Panc1 (cell line): ENCODE results near the gene SFSWAP. TPM values are rescaled to one million over a fixed set of nuclear protein-coding genes. Genes with fewer than 3 reads are reported as not detected.

Source experiments
- ATAC-seq: fragments of 200-7000 bp; cut with Tn5 transposase; 2 replicates; pipeline ENCODE4 v1.9.1; 2020; ENCODE audit warnings: mild to moderate bottlenecking, moderate library complexity
- BruUV-seq: library from RNA; stranded (reverse); fragments of 400-500 nt; replicated peaks from 2 replicates; lab custom pipeline; 2021; lab: Mats Ljungman, UMichigan
- CTCF ChIA-PET: fragments of 300-600 bp; sonication (Branson Sonifier 250); formaldehyde crosslinking; loops from one replicate; lab custom pipeline; 2022; ENCODE audit warnings: antibody characterized with exemption; lab: Charles Lee
- POLR2A ChIA-PET: fragments of 300-600 bp; sonication (Branson Sonifier 250); formaldehyde crosslinking; loops from one replicate; lab custom pipeline; 2022; ENCODE audit warnings: antibody characterized with exemption; lab: Charles Lee
- DNase-seq: peaks from one replicate; pipeline ENCODE4 v3.0.0-alpha.2; 2010; ENCODE audit warnings: low read depth, low spot score
- H3K27ac ChIP-seq: 2 replicates; pipeline ENCODE4 v1.5.1; 2011; ENCODE audit warnings: mild to moderate bottlenecking, low read length, inconsistent platforms
- H3K27me3 ChIP-seq: fragments of 200-500 bp; sonication (Bioruptor generic); 2 replicates; pipeline ENCODE4 v1.6.0; 2014; ENCODE audit warnings: low read length, inconsistent platforms; ENCODE audit not compliant: control insufficient read depth, insufficient read depth
- H3K36me3 ChIP-seq: fragments of 200-500 bp; sonication (Bioruptor generic); 2 replicates; pipeline ENCODE4 v1.5.1; 2014; ENCODE audit warnings: inconsistent platforms, mild to moderate bottlenecking, low read length, moderate library complexity; ENCODE audit not compliant: control insufficient read depth, insufficient read depth
- H3K4me1 ChIP-seq: 2 replicates; pipeline ENCODE4 v1.5.1; 2011; ENCODE audit warnings: inconsistent platforms, mild to moderate bottlenecking, low read length, moderate library complexity; ENCODE audit not compliant: control insufficient read depth, insufficient read depth
- H3K4me3 ChIP-seq, 2 experiments: 2 replicates each; pipeline ENCODE4 v1.5.1; 2011 to 2012; ENCODE audit warnings: low read depth in 2 of 2, low read length in 2 of 2, mild to moderate bottlenecking in 2 of 2, inconsistent platforms in 1 of 2, moderate library complexity in 1 of 2
- H3K9me3 ChIP-seq: fragments of 200-500 bp; sonication (Bioruptor generic); 2 replicates; pipeline ENCODE4 v1.5.1; 2014; ENCODE audit warnings: low read depth, mild to moderate bottlenecking, inconsistent platforms, low read length, moderate library complexity; ENCODE audit not compliant: control insufficient read depth, insufficient read depth
- POLR2AphosphoS5 ChIP-seq: IDR thresholded peaks from 2 replicates; pipeline ENCODE4 v1.6.1; 2012; ENCODE audit warnings: mild to moderate bottlenecking, low read depth, low read length, moderate library complexity
- SIN3A ChIP-seq: IDR thresholded peaks from 2 replicates; pipeline ENCODE4 v1.6.1; 2012; ENCODE audit warnings: low read depth, mild to moderate bottlenecking, low read length, moderate library complexity, borderline replicate concordance; ENCODE audit not compliant: insufficient read depth
- TCF7L2 ChIP-seq: IDR thresholded peaks from 2 replicates; pipeline ENCODE4 v1.6.1; 2011; ENCODE audit warnings: mild to moderate bottlenecking, low read depth, low read length, inconsistent platforms
- in situ Hi-C: cut with HindIII; loops from 2 replicates; pipeline ENCODE4 v1.10.0; 2016; ENCODE audit warnings: low sequenced_read_pairs, low pct_unique_long_range_greater_than_20kb
- intact Hi-C: fragments of 100-400 bp; cut with micrococcal nuclease; formaldehyde crosslinking; loops from one replicate; pipeline ENCODE4 v1.10.0; 2022; ENCODE audit not compliant: unreplicated experiment
- total RNA-seq: library from RNA; stranded (reverse); gene quantifications from one replicate; pipeline ENCODE4 v1.2.1, GENCODE V29; 2021; ENCODE audit not compliant: unreplicated experiment
- TF ChIP-seq, protein P1 (sequence below), 2 experiments: IDR thresholded peaks; 2 replicates each; pipeline ENCODE4 v1.6.1; 2011 to 2012; ENCODE audit warnings: low read depth in 2 of 2, control low read depth in 1 of 2, low read length in 1 of 2, mild to moderate bottlenecking in 1 of 2, moderate library complexity in 1 of 2; ENCODE audit not compliant: insufficient read depth in 1 of 2
- TF ChIP-seq, protein P2 (sequence below): fragments of 450-650 bp; IDR thresholded peaks from 2 replicates; pipeline ENCODE4 v1.5.1; 2017; ENCODE audit warnings: mild to moderate bottlenecking

The SFSWAP gene
- total RNA-seq, 1 experiment from 2014 or later: 41.6 TPM

DNA sequence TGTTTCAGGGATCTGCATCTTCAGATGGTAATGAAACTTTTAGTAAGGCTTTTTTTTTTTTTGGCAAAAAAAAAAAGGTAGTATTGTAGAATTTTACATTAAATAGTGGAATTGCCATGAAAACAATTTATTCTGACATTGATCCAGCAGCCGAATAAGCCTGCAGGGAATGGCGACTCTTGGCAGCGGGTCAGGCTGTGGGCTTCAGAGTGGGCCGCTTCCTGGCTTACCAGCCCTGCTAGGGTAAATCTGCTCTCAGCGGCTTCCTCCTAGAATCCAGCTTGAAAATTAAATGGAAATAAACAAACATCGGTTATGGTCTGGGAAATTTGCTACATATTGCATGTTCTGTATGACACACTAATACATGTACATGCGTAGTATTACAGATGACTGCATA is 34.8 kb downstream of the SFSWAP start:
- BruUV-seq: no TSS peak
- no peak for DNase-seq
- Histone ChIP-seq H3K27ac (no peak overlapping the region), H3K4me3 (no peak overlapping the region), H3K36me3 (peaks cover 5% of the 10 kb centered on the region; the same call in 1 of the 2 replicates), H3K27me3 (no peaks in the 10 kb centered on the region), H3K9me3 (no peaks in the 10 kb centered on the region), H3K4me1 (no peaks in the 10 kb centered on the region)
- in situ Hi-C loops (no loop called here), intact Hi-C loops (no loop called here)
- no peak for TF ChIP-seq TCF7L2
- TF ChIP-seq POLR2AphosphoS5: no peak
- no peak for TF ChIP-seq SIN3A
- TF ChIP-seq, protein P1, sequence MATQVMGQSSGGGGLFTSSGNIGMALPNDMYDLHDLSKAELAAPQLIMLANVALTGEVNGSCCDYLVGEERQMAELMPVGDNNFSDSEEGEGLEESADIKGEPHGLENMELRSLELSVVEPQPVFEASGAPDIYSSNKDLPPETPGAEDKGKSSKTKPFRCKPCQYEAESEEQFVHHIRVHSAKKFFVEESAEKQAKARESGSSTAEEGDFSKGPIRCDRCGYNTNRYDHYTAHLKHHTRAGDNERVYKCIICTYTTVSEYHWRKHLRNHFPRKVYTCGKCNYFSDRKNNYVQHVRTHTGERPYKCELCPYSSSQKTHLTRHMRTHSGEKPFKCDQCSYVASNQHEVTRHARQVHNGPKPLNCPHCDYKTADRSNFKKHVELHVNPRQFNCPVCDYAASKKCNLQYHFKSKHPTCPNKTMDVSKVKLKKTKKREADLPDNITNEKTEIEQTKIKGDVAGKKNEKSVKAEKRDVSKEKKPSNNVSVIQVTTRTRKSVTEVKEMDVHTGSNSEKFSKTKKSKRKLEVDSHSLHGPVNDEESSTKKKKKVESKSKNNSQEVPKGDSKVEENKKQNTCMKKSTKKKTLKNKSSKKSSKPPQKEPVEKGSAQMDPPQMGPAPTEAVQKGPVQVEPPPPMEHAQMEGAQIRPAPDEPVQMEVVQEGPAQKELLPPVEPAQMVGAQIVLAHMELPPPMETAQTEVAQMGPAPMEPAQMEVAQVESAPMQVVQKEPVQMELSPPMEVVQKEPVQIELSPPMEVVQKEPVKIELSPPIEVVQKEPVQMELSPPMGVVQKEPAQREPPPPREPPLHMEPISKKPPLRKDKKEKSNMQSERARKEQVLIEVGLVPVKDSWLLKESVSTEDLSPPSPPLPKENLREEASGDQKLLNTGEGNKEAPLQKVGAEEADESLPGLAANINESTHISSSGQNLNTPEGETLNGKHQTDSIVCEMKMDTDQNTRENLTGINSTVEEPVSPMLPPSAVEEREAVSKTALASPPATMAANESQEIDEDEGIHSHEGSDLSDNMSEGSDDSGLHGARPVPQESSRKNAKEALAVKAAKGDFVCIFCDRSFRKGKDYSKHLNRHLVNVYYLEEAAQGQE (IDR thresholded peaks at IDR 0.05; ENCODE audit: insufficient read depth in 1 of 2, low read depth in 2 of 2, low read length in 1 of 2): no peak
- TF ChIP-seq, protein P2, sequence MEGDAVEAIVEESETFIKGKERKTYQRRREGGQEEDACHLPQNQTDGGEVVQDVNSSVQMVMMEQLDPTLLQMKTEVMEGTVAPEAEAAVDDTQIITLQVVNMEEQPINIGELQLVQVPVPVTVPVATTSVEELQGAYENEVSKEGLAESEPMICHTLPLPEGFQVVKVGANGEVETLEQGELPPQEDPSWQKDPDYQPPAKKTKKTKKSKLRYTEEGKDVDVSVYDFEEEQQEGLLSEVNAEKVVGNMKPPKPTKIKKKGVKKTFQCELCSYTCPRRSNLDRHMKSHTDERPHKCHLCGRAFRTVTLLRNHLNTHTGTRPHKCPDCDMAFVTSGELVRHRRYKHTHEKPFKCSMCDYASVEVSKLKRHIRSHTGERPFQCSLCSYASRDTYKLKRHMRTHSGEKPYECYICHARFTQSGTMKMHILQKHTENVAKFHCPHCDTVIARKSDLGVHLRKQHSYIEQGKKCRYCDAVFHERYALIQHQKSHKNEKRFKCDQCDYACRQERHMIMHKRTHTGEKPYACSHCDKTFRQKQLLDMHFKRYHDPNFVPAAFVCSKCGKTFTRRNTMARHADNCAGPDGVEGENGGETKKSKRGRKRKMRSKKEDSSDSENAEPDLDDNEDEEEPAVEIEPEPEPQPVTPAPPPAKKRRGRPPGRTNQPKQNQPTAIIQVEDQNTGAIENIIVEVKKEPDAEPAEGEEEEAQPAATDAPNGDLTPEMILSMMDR: no peak
- ATAC-seq: no peak
- ChIA-PET POLR2A (no interaction called here), CTCF (no interaction called here)

DNA sequence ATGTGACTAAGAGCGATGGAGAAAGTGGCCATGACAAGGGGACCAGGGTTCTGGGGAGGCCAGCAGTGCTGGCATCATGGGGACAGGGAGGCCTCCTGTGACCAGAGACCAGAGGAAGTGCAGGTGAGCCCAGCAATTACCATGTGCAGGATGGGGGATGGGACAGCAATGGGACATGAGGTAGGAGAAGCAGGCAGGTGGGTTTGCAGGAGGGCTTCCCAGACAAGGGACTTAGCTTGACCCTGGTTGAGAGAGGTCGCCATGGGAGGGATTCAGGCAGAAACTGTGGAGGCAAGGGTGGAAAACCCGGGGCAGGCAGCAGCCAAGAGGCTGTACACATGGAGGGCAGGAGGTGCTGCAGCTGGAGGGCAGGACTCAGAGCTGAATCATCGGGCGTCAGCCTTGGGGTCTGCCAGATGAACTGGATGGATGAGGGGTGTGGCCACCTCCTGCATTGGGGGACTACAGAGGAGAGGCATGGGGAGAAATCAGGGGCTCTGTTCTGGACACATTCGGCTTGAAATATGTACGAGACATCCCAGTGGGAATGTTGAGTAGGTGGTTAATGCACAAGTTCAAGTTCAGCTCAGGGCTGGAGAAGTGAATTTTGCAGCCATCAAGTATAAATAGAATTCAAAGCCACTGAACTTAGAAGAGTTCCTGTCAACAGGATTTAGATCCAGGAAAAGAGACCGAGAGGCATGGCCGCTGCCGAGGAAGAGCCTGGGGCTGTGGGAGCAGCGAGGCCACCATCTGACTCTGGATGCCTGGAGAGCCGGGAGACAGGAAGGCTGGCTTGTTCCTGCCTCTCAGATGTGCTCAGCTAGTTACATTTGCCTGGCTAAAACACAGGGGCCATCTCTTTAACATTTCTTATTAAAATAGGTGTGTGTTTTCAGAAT is 36.6 kb downstream of the SFSWAP start:
- Histone ChIP-seq H3K4me3 (no peak overlapping the region), H3K27ac (no peak overlapping the region), H3K27me3 (no peaks in the 10 kb centered on the region), H3K36me3 (peaks cover 6% of the 10 kb centered on the region), H3K9me3 (no peaks in the 10 kb centered on the region), H3K4me1 (no peaks in the 10 kb centered on the region)
- intact Hi-C loops: no loop called here
- in situ Hi-C loops: no loop called here
- TF ChIP-seq, protein P2: no peak
- no peak for TF ChIP-seq TCF7L2
- TF ChIP-seq POLR2AphosphoS5: no peak
- no peak for TF ChIP-seq SIN3A
- TF ChIP-seq, protein P1 (IDR thresholded peaks at IDR 0.05; ENCODE audit: insufficient read depth in 1 of 2, low read depth in 2 of 2, low read length in 1 of 2): no peak
- no peak for ATAC-seq
- no TSS peak for BruUV-seq
- ChIA-PET POLR2A (no interaction called here), CTCF (interaction anchor here (0.6 kb wide), 1 partner anchor 185 kb away, joined by 3 read pairs; no protein-coding TSS in a partner anchor)
- no peak for DNase-seq
